Measurements from ENCODE around the gene MIPOL1.

MIPOL1 gene

DNA sequence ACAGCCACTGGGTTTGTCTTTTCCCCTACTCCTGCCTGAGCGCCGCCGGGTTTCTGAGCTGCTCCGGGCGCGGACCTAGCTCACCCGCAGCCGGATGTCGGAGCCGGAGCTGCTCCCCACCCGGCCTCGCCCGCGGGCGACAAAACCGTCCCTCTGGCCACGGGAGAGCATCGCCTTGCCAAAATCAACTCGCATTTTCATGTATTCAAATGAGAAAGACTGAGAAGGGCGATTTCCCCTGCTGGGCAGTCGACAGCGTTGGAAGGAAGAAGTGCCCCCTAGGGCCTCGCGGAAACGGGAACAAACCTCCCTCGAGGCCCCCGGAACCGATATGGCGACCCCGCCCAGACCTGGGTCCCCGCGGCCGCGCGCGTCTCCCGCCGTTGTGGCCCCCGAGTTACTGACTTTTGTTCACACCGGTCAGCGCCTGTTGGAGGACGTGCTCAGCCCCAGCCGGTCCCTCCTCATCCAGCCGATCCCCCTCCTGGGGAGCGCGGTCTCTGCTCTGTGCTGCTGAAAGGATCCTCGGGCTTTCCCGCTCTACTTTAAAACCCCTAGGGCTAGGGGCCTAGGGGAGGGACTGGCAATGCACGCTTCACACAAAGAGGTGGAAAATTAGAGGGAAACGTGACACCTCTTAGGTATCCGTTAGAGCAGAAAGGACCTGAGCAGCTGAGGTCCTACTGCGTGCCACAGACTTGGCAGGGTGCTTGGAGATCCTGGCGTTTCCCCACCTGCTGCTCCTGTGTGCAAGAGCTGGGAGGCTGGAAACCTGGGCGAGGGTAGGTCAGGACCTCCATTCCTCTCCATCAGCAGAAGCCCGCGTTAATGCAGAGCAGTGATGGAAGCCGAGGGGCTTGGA, 402.0 kb downstream of the MIPOL1 start:
- DNase-seq (ENCODE audit: low read depth): no peak
- H3K4me3 ChIP-seq (ENCODE audit: low read depth, low read length): no peak overlapping the region

DNA sequence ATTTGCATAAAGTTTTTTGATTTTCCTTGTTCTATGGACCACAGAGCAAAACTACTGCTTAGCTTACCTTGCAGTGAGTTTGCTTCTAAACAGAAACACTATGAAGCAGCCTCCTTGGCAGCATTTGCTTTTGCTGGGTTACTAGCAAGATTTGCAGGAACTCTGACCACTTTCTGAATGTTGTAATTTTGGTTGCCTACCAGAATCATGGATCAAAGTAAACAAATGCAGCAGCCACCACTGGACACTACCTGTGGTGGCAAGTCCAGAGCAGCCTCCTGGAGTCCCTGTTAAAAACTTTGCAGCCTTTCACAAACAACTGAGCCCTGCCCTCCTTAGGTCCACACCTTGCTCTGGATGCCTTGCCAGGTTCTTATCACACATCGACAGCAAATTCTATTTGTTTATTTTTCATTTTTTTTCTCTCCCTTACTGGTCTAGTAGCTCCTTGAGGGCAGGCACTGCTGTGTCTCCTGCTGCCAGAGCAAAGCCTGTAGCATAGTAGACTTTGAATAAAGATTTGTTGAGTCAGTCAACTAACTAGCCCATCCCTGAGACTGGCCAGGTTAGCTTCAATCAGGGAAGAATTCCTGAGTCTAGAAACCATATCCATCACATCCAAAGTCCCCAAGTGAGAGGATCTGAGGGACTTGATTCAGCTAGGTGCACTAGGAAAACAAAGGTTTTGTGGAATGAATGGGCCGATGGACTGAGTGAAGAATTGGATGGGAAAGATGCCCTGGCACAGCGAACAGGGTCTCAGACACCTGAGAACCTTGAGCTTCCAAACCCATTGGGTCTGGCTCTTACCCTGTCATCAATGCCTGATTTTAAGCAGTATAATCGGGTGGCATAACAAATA, 403.4 kb downstream of the MIPOL1 start:
- TF ChIP-seq, protein P1, sequence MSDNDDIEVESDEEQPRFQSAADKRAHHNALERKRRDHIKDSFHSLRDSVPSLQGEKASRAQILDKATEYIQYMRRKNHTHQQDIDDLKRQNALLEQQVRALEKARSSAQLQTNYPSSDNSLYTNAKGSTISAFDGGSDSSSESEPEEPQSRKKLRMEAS (IDR thresholded peaks at IDR 0.05; ENCODE audit: low read depth, low read length): no peak
- H3K4me3 ChIP-seq (ENCODE audit: low read depth, low read length): no peak overlapping the region

More for the DNA sequence above, 402.0 kb downstream of the MIPOL1 start:
- no peak for TF ChIP-seq MYC (IDR thresholded peaks at IDR 0.05; ENCODE audit: low read depth, low read length)
- no peak for TF ChIP-seq POLR2A (IDR thresholded peaks at IDR 0.05; ENCODE audit: extremely low read depth, insufficient read length)
- TF ChIP-seq, protein P1 (IDR thresholded peaks at IDR 0.05; ENCODE audit: low read depth, low read length): no peak
- TF ChIP-seq, protein P2, sequence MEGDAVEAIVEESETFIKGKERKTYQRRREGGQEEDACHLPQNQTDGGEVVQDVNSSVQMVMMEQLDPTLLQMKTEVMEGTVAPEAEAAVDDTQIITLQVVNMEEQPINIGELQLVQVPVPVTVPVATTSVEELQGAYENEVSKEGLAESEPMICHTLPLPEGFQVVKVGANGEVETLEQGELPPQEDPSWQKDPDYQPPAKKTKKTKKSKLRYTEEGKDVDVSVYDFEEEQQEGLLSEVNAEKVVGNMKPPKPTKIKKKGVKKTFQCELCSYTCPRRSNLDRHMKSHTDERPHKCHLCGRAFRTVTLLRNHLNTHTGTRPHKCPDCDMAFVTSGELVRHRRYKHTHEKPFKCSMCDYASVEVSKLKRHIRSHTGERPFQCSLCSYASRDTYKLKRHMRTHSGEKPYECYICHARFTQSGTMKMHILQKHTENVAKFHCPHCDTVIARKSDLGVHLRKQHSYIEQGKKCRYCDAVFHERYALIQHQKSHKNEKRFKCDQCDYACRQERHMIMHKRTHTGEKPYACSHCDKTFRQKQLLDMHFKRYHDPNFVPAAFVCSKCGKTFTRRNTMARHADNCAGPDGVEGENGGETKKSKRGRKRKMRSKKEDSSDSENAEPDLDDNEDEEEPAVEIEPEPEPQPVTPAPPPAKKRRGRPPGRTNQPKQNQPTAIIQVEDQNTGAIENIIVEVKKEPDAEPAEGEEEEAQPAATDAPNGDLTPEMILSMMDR (IDR thresholded peaks at IDR 0.05; ENCODE audit: low read depth, low read length): no peak

DNA sequence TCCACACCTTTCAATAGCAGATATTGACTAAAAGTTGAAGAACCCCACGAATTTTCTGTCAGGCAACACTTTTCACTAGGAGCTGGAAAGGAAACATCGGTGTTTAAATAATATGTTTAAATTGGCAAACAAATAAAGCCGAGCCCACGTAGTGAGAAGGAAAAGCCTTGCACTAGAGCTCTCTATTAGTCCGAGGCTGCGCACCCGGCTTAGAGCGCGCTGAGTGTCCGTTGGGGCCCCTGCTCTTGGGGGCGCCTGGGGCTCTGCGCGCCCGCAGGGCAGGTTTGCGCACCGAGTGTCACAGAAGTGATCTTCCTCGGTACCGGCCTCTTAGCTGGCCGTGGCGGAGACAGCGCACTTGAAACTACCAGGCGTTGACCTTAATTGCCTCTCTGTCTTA, 404.1 kb downstream of the MIPOL1 start:
- no peak for TF ChIP-seq MYC (IDR thresholded peaks at IDR 0.05; ENCODE audit: low read depth, low read length)
- TF ChIP-seq, protein P2 (IDR thresholded peaks at IDR 0.05; ENCODE audit: low read depth, low read length): no peak
- no peak for TF ChIP-seq POLR2A (IDR thresholded peaks at IDR 0.05; ENCODE audit: extremely low read depth, insufficient read length)
- TF ChIP-seq, protein P1 (IDR thresholded peaks at IDR 0.05; ENCODE audit: low read depth, low read length): no peak
- no peak overlapping the region for H3K4me3 ChIP-seq (ENCODE audit: low read depth, low read length)
- no peak for DNase-seq (ENCODE audit: low read depth)

More for the DNA sequence above, 403.4 kb downstream of the MIPOL1 start:
- no peak for DNase-seq (ENCODE audit: low read depth)
